Measurements from ENCODE around the gene ACTR3. TPM values are rescaled to one million over a fixed set of nuclear protein-coding genes. Genes with fewer than 3 reads are reported as not detected.

The ACTR3 gene
- total and polyA plus RNA-seq, 10 of the 15 experiments (the other 5 are each of a cell fraction or from before 2014, with no cell fraction given) = 79.1 to 616 (median 471) TPM

DNA sequence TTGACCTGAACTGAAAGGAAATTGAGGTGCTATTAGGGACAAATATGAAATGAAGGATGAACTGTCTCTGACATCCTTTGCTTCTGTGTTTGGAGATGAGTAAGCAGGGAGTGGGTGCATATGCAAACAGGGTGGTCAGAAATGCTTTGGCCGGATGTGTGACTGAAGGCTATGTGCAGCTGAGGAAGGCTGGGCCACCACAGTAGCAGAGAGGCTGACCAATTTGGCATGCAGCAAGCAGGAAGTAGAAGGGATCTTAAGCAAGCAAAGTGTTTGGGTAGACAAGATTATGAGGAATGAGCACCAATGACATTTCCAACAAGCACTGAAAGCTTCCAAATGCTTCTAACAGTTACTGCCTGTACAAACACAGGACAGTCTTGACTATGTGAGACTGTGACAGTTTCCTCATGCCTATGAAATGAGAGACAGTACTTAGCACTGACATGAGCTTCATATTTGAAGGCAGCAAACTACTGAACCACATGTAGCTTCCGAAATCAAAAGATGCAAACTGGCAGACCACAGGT is 3.3 kb upstream of the ACTR3 start (continued):
- TF ChIP-seq, protein P1, sequence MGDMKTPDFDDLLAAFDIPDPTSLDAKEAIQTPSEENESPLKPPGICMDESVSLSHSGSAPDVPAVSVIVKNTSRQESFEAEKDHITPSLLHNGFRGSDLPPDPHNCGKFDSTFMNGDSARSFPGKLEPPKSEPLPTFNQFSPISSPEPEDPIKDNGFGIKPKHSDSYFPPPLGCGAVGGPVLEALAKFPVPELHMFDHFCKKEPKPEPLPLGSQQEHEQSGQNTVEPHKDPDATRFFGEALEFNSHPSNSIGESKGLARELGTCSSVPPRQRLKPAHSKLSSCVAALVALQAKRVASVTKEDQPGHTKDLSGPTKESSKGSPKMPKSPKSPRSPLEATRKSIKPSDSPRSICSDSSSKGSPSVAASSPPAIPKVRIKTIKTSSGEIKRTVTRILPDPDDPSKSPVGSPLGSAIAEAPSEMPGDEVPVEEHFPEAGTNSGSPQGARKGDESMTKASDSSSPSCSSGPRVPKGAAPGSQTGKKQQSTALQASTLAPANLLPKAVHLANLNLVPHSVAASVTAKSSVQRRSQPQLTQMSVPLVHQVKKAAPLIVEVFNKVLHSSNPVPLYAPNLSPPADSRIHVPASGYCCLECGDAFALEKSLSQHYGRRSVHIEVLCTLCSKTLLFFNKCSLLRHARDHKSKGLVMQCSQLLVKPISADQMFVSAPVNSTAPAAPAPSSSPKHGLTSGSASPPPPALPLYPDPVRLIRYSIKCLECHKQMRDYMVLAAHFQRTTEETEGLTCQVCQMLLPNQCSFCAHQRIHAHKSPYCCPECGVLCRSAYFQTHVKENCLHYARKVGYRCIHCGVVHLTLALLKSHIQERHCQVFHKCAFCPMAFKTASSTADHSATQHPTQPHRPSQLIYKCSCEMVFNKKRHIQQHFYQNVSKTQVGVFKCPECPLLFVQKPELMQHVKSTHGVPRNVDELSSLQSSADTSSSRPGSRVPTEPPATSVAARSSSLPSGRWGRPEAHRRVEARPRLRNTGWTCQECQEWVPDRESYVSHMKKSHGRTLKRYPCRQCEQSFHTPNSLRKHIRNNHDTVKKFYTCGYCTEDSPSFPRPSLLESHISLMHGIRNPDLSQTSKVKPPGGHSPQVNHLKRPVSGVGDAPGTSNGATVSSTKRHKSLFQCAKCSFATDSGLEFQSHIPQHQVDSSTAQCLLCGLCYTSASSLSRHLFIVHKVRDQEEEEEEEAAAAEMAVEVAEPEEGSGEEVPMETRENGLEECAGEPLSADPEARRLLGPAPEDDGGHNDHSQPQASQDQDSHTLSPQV (IDR thresholded peaks at IDR 0.05) = no peak
- TF ChIP-seq ASH2L (IDR thresholded peaks at IDR 0.05; ENCODE audit: borderline replicate concordance, low read depth) = peak; percentile 98
- TF ChIP-seq SMAD5 (IDR thresholded peaks at IDR 0.05; ENCODE audit: low read depth) = no peak
- TF ChIP-seq SMAD1 (IDR thresholded peaks at IDR 0.05; ENCODE audit: low read depth, partially characterized antibody) = no peak
- no peak for TF ChIP-seq MYB (IDR thresholded peaks at IDR 0.05; ENCODE audit: borderline replicate concordance, low read depth, low read length)
- TF ChIP-seq EED (IDR thresholded peaks at IDR 0.05; ENCODE audit: low read depth) = peak; percentile 95
- no peak for TF ChIP-seq ZSCAN29 (IDR thresholded peaks at IDR 0.05)
- peak; percentile 36; the same call in 1 of the 2 replicates for TF ChIP-seq BMI1 (IDR thresholded peaks at IDR 0.05; ENCODE audit: borderline replicate concordance)
- TF ChIP-seq, protein P2, sequence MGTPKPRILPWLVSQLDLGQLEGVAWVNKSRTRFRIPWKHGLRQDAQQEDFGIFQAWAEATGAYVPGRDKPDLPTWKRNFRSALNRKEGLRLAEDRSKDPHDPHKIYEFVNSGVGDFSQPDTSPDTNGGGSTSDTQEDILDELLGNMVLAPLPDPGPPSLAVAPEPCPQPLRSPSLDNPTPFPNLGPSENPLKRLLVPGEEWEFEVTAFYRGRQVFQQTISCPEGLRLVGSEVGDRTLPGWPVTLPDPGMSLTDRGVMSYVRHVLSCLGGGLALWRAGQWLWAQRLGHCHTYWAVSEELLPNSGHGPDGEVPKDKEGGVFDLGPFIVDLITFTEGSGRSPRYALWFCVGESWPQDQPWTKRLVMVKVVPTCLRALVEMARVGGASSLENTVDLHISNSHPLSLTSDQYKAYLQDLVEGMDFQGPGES (IDR thresholded peaks at IDR 0.05) = no peak
- TF ChIP-seq ZNF274 (IDR thresholded peaks at IDR 0.05; ENCODE audit: insufficient read depth, insufficient read length) = no peak
- TF ChIP-seq EP300 (IDR thresholded peaks at IDR 0.05; ENCODE audit: borderline replicate concordance in 1 of 2, control insufficient read depth in 1 of 2, low read depth in 2 of 2, low read length in 2 of 2) = peak; percentile 93
- TF ChIP-seq KAT2A (conservative IDR thresholded peaks at IDR 0.05; ENCODE audit: control insufficient read depth, low read depth, low read length) = no peak
- TF ChIP-seq MTA3 (IDR thresholded peaks at IDR 0.05; ENCODE audit: borderline replicate concordance, low read length) = peak; percentile 71; the same call in 1 of the 2 replicates
- TF ChIP-seq, protein P3, sequence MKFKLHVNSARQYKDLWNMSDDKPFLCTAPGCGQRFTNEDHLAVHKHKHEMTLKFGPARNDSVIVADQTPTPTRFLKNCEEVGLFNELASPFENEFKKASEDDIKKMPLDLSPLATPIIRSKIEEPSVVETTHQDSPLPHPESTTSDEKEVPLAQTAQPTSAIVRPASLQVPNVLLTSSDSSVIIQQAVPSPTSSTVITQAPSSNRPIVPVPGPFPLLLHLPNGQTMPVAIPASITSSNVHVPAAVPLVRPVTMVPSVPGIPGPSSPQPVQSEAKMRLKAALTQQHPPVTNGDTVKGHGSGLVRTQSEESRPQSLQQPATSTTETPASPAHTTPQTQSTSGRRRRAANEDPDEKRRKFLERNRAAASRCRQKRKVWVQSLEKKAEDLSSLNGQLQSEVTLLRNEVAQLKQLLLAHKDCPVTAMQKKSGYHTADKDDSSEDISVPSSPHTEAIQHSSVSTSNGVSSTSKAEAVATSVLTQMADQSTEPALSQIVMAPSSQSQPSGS (IDR thresholded peaks at IDR 0.05; ENCODE audit: low read length) = peak; percentile 97
- TF ChIP-seq POLR2AphosphoS2 (IDR thresholded peaks at IDR 0.05; ENCODE audit: low read depth, low read length) = peak; percentile 33; the same call in 1 of the 2 replicates
- TF ChIP-seq SPI1 (IDR thresholded peaks at IDR 0.05; ENCODE audit: borderline replicate concordance, insufficient read depth, low read depth, low read length) = no peak; the same call in 1 of the 2 replicates
- no peak for TF ChIP-seq RFX5 (IDR thresholded peaks at IDR 0.05; ENCODE audit: low read depth, low read length)
- no peak for TF ChIP-seq RAD21 (IDR thresholded peaks at IDR 0.05; ENCODE audit: insufficient read depth, low read depth, low read length)
- TF ChIP-seq, protein P4, sequence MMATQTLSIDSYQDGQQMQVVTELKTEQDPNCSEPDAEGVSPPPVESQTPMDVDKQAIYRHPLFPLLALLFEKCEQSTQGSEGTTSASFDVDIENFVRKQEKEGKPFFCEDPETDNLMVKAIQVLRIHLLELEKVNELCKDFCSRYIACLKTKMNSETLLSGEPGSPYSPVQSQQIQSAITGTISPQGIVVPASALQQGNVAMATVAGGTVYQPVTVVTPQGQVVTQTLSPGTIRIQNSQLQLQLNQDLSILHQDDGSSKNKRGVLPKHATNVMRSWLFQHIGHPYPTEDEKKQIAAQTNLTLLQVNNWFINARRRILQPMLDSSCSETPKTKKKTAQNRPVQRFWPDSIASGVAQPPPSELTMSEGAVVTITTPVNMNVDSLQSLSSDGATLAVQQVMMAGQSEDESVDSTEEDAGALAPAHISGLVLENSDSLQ (IDR thresholded peaks at IDR 0.05) = peak; percentile 78
- TF ChIP-seq YBX1 (IDR thresholded peaks at IDR 0.05) = no peak
- peak; percentile 89 for TF ChIP-seq TCF3 (IDR thresholded peaks at IDR 0.05; ENCODE audit: borderline replicate concordance, insufficient read depth, low read depth, low read length)
- TF ChIP-seq, protein P5, sequence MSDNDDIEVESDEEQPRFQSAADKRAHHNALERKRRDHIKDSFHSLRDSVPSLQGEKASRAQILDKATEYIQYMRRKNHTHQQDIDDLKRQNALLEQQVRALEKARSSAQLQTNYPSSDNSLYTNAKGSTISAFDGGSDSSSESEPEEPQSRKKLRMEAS (IDR thresholded peaks at IDR 0.05; ENCODE audit: low read depth, low read length) = peak; percentile 26; the same call in 1 of the 2 replicates
- TF ChIP-seq KDM1A (IDR thresholded peaks at IDR 0.05; ENCODE audit: borderline replicate concordance) = no peak
